HepG2 (cell line): ENCODE results near the gene CHST6. TPM values are rescaled to one million over a fixed set of nuclear protein-coding genes. Genes with fewer than 3 reads are reported as not detected.
A peak's percentile ranks its signal among the peaks of the same experiment; 100 is the strongest.

Experiments used
- ISL2 ChIP-seq: sonication (generic); formaldehyde crosslinking; IDR thresholded peaks from 2 replicates; pipeline ENCODE4 v1.5.0; 2020; ENCODE audit warnings: missing genetic modification reagents
- NR1H2 ChIP-seq: sonication (generic); formaldehyde crosslinking; IDR thresholded peaks from 2 replicates; pipeline ENCODE4 v1.8.1; 2022; ENCODE audit warnings: low read depth, missing genetic modification reagents, borderline replicate concordance
- RBM39 ChIP-seq: fragments of 200-400 bp; formaldehyde crosslinking; IDR thresholded peaks from one replicate; pipeline ENCODE4 v1.6.1; 2018; ENCODE audit warnings: antibody characterized with exemption, mild to moderate bottlenecking, low read depth, low read length; ENCODE audit not compliant: poor library complexity, severe bottlenecking
- RELA ChIP-seq: sonication (generic); formaldehyde crosslinking; IDR thresholded peaks from 2 replicates; pipeline ENCODE4 v1.4.0; 2020; ENCODE audit warnings: missing genetic modification reagents
- RNF219 ChIP-seq: sonication (generic); formaldehyde crosslinking; IDR thresholded peaks from 2 replicates; pipeline ENCODE4 v1.5.0; 2020; ENCODE audit warnings: mild to moderate bottlenecking, missing genetic modification reagents
- SNAPC4 ChIP-seq: sonication (generic); formaldehyde crosslinking; IDR thresholded peaks from 2 replicates; pipeline ENCODE4 v1.4.0; 2020; ENCODE audit warnings: mild to moderate bottlenecking, missing genetic modification reagents
- SRSF4 ChIP-seq: fragments of 200-400 bp; formaldehyde crosslinking; IDR thresholded peaks from one replicate; pipeline ENCODE4 v1.6.1; 2018; ENCODE audit warnings: mild to moderate bottlenecking, low read depth, low read length, moderate library complexity; ENCODE audit not compliant: poor library complexity, severe bottlenecking
- THRA ChIP-seq: sonication (generic); formaldehyde crosslinking; IDR thresholded peaks from 2 replicates; pipeline ENCODE4 v1.4.0; 2020; ENCODE audit warnings: missing genetic modification reagents, borderline replicate concordance
- ZBTB4 ChIP-seq: sonication (generic); formaldehyde crosslinking; IDR thresholded peaks from 2 replicates; pipeline ENCODE4 v1.4.0; 2020; ENCODE audit warnings: missing genetic modification reagents, mild to moderate bottlenecking, borderline replicate concordance
- ZFP62 ChIP-seq: sonication (generic); formaldehyde crosslinking; IDR thresholded peaks from 2 replicates; pipeline ENCODE4 v1.4.0; 2020; ENCODE audit warnings: missing genetic modification reagents
- ZNF704 ChIP-seq: sonication (generic); formaldehyde crosslinking; IDR thresholded peaks from 2 replicates; pipeline ENCODE4 v1.8.1; 2023; ENCODE audit warnings: mild to moderate bottlenecking, inconsistent platforms, moderate library complexity, missing genetic modification reagents, borderline replicate concordance
- ZSCAN12 ChIP-seq: sonication (generic); formaldehyde crosslinking; IDR thresholded peaks from 2 replicates; pipeline ENCODE4 v1.9.0; 2021; ENCODE audit warnings: mild to moderate bottlenecking, missing genetic modification reagents
- ZSCAN21 ChIP-seq: sonication (generic); formaldehyde crosslinking; IDR thresholded peaks from 2 replicates; pipeline ENCODE4 v1.8.0; 2022; ENCODE audit warnings: mild to moderate bottlenecking, missing genetic modification reagents, moderate library complexity, borderline replicate concordance
- polyA plus RNA-seq, 8 experiments: library from polyadenylated mRNA; depleted of rRNA in 3 of 8; stranded (reverse) in 7 of 8; unstranded in 1 of 8; fragments of >200 nt; fragmentation: Illumina TruSeq in 4 of 8; extraction: Trizol in 4 of 8; gene quantifications; 2 replicates each; pipeline versions ENCODE4 v1.2.1 to v1.2.3, GENCODE V29; 2011 to 2016; ENCODE audit warnings: low read depth in 4 of 8, missing spikeins in 1 of 8, mixed read lengths in 1 of 8; ENCODE audit not compliant: insufficient read depth in 1 of 8
- total RNA-seq, 5 experiments: library from RNA; depleted of rRNA; stranded (reverse); fragments of >200 nt; fragmentation: Illumina TruSeq; extraction: Trizol; gene quantifications; 2 replicates each; pipeline ENCODE4 v1.2.3, GENCODE V29; 2016; ENCODE audit warnings: low read depth in 1 of 5

Gene CHST6
- total and polyA plus RNA-seq, 2 of the 13 experiments (the other 11 are each of a cell fraction or from before 2014, with no cell fraction given), result 0.18 to 0.91 TPM

GRCh38 chr16:75432828-75433731, 62.2 kb downstream of the CHST6 start, which contains the start of gene CFDP1 (continued):
- TF ChIP-seq THRA (CRISPR knock-in tag) (peak; percentile 22), ZSCAN21 (CRISPR knock-in tag) (peak; percentile 97), RBM39 (peak; percentile 88), RNF219 (CRISPR knock-in tag) (no peak; the same call in 1 of the 2 replicates), ZFP62 (no peak), ZSCAN12 (CRISPR knock-in tag) (0 out of 2 replicates have a peak, but pooled peaks have one; percentile 70), SRSF4 (no peak), ISL2 (CRISPR knock-in tag) (no peak; the same call in 1 of the 2 replicates), NR1H2 (0 out of 2 replicates have a peak, but pooled peaks have one; percentile 84), ZBTB4 (CRISPR knock-in tag) (peak; percentile 70; the same call in 1 of the 2 replicates), SNAPC4 (CRISPR knock-in tag) (peak; percentile 48; the same call in 1 of the 2 replicates), RELA (CRISPR knock-in tag) (no peak), ZNF704 (CRISPR knock-in tag) (peak; percentile 97; the same call in 1 of the 2 replicates)
